ENCODE results near the gene TMEM30A.

The TMEM30A gene

DNA sequence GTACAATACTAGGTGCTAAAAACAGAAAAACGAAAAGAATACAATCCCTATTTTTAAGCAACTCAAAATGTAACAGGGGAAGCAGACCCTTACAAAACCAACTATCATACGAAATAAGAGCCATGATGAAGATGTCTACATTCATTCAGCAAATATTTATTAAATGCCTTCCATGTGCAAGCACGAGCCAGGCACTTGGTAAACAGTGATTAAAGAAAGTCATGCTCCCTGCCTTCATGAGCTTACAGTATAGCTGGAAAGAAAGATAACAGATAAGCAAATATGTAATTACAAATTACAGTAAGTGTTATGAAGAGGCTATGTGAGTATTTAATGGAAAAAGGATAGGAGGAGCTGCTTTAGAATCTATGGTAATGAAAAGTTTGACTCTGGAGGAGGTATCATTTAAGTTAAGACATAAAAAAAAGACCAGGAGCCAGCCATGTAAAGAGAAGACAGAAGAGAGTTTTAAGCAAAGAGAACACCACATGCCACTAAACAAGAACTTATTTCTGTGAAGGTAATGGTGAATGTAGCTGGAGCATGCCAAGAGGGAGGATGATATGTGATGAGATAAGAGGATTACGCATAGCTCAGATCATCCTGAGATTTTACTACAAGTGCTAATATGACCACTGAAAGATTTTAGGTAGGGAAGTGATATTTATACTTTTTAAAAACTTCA lies 21.7 kb downstream of the TMEM30A start:
- no peak for DNase-seq

GRCh38 chr6:75261299-75261698 lies 23.3 kb downstream of the TMEM30A start:
- DNase-seq: no peak

DNA sequence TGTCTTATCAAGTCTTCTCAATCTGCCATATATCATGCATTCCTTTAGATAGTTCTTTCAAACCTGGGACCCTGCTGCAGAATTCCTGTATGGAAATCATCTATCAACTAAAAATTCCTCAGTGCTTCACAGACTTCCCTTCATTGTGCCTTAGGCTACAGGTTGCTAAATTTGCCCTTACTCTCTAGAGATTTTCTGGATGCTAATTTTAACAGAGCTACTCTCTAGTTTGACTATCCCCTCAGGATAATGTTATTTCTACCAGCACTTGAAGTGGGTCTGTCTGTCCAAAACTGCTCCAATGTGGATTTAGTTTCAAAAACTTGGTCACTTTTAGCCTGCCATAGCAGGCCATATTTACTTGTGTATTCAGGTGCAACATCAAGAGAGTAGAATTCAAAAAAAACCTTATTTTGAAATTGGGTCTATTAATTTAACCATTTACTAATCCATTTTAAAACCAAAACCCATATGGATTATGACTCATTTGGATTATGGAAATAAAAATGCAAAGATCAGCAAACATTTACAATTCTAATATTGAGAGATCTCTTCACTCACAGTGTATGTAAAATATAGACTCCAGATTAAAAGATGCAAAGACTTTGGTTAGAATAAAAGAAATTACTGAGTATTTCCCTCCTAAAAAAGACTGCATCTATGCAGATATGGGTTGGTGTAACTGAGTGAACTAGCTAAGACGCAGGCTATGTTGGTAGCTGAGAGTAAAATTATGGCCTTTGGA lies 27.1 kb downstream of the TMEM30A start:
- DNase-seq: no peak

DNA sequence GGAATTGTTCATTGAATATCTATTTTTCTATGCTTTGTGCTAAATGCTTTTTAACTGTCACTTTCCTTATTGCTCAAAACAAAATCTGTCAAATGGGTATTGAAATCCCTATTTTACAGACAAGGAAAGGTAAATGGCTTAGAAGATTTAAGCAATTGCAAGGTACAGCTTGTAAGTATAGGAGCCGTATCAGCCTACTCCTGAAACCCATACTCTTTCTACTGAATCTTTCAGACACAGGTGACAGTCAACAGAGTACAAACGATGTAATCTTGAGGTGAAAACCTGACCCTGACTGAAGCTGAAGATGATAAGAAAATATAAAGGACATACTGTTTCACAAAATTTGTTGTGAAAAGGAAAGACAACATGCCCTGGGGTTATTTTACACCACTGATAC lies 34.0 kb downstream of the TMEM30A start:
- DNase-seq: no peak

GRCh38 chr6:75249837-75250236 lies 34.8 kb downstream of the TMEM30A start:
- DNase-seq: no peak

DNA sequence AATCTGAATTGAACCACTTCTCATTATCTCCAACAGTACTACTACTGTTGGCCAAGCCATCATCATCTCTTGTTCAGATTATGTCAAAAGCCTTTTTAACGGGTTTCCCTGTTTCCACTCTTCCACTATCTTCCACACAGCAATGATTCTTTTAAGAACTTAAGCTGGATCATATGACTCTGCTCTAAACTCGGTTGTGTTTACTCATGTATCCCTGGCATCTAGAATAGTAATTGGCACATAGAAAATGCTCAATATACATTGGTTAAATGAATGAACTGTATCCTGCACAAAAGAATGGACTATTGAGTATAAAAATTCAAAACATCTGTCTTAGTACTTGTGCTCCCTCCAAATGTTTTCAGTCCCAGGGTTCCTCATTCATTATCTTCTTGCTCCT lies 38.2 kb downstream of the TMEM30A start:
- DNase-seq: no peak

DNA sequence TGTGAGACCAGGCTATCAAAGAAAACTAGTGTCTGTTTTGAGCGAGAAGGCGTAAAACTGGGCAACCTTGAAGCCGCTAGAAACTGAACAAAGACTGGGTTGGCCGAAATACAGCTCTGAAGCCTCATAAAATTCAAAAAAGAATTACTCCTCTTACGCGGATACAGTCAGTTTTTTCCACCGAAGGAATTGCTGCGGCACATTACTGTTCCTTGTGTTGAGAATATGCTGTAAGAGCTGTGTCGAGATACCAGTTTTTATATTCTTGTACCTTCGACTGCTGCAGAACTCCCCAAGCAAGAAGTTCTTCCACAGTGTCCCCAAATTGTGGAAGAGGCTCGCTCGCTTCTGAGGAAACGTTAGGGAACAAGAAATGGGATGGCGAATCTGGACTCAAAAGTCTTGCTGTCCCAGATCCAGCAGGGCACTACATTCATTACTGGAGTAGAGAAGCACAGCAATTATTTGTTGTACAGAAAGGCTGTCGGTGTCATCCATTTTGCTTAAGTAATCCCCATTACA lies 40.5 kb downstream of the TMEM30A start:
- DNase-seq: no peak

GRCh38 chr6:75243333-75244062 lies 41.1 kb downstream of the TMEM30A start, which contains the start of gene COX7A2:
TSS of gene COX7A2 (minus strand) at chr6:75243801. CDS start at chr6:75243734, 67 bp downstream.
- DNase-seq: peak; percentile 98

GRCh38 chr6:75236630-75237029 lies 48.0 kb downstream of the TMEM30A start:
- DNase-seq: no peak

- no peak for DNase-seq
Observed at GRCh38 chr6:75235271-75235670, 49.3 kb downstream of the TMEM30A start.

DNA sequence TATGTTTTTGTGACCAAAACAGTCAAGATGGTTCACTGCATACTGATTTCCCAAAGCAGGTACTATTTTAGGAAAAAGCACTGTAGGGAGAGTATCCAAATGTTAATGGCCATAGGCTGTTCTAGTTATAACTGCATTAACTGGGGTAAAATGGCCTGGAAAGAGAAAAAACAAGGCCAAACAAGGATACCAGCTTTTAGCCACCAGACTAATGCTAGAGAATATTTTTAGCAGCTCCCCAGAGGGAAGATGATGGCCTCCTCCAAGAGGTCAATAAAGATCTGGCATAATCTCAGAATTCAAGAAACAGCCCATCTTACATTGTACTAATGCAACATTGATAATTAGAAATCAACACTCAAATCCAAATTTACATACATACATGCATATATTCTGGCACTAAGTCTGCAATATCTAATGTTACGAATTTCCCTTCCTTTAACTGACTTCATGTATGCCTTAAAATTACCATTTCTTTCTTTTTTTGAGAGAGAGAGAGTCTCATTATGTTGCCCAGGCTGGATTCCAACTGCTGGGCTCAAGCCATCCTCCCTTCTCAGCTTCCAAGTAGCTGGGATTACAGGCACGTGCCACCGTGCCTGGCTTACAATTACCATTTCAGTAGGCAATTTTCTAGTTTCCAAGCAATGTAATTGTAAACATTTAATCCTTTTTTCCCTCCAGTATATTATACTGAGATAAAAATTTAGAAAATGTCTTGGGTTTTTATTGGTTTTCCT lies 50.3 kb downstream of the TMEM30A start:
- DNase-seq: no peak

DNA sequence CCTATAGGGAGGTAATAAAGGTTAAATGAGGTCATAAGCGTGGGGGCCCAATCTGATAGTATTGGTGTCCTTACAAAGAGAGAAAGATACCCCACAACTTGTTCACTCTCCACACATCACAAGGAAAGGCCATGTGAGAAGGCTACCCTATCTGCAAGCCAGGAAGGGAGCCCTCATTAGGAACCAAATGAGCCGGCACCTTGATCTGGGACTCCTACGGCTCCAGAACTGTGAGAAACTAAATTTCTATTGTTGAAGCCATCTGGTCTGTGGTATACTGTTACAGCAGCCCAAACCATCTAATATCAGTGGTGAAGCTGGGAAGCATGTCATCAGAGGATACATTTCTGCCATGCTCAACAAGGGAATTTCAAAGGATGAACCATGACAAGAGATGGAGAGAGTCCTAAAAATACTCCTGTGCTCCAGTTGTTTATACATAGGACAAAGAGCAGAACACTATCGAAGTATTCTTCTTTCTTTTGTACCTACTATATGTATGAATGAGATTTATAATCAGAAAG lies 51.4 kb downstream of the TMEM30A start:
- DNase-seq: no peak

- DNase-seq: peak; percentile 70
Observed at GRCh38 chr6:75230484-75231325, 53.9 kb downstream of the TMEM30A start.

- no peak for DNase-seq
Observed at GRCh38 chr6:75224303-75224926, 60.2 kb downstream of the TMEM30A start.

DNA sequence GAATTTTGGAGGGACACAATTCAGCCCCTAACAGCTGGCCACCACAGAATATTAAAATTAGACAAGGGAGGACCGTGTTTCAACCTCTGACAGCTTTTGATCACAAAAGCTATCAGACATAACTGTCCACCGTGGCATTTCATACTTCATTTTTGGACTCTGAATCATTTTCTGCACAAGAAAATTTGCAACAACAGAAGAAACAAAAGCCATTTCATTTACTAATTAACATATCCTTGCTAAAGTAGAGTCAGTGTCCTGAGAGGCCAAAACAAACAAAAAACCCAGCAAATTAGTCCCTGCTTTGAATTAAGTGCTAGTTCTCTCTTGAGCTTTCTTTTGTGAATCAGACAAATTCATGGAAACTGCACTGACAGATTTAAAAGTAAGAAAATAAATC lies 61.2 kb downstream of the TMEM30A start:
- no peak for DNase-seq

- DNase-seq: no peak
Observed at GRCh38 chr6:75222261-75222660, 62.3 kb downstream of the TMEM30A start.

- DNase-seq: no peak
Observed at GRCh38 chr6:75221116-75221515, 63.5 kb downstream of the TMEM30A start.

DNA sequence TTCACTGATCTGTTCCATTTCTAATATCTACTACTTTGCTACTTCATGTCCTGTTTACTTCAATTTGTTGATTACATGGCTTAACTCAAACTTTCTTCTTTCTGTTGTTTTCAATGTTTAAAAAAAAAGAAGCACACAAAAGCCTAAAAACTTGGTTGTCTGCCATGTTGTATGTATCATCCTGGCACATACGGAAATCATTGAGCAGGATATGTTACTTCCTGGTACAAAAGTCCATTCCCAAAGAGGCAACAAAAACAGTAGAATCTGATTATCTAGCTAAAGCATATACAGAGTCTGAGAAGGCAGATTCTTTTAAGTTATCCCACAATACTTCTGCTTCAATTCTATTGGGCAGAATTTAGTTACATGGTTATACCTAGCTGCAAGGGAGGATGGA lies 64.2 kb downstream of the TMEM30A start:
- peak; percentile 49 for DNase-seq

DNA sequence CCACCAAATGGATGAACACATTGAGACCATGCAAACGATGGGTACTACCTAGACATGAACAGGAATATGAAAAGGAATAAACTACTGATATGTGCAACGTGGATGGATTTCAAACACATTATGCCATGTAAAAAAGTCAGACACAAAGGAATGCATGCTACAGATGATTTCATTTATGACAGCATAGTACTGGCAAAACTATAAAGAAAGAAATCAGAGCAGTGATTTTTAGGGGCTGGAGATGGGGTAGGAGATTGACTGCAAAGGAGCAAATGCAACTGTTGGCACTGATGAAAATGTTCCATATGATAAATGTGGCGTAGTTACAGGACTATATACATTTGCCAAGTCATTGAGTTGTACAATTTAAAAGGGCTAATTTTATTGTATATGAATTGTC lies 65.3 kb downstream of the TMEM30A start:
- peak; percentile 61 for DNase-seq

- DNase-seq: peak; percentile 56
Observed at GRCh38 chr6:75217193-75217592, 67.4 kb downstream of the TMEM30A start.

GRCh38 chr6:75215291-75215690 lies 69.3 kb downstream of the TMEM30A start:
- DNase-seq: no peak
